Measurements from ENCODE around the gene TMPRSS11D.

DNA sequence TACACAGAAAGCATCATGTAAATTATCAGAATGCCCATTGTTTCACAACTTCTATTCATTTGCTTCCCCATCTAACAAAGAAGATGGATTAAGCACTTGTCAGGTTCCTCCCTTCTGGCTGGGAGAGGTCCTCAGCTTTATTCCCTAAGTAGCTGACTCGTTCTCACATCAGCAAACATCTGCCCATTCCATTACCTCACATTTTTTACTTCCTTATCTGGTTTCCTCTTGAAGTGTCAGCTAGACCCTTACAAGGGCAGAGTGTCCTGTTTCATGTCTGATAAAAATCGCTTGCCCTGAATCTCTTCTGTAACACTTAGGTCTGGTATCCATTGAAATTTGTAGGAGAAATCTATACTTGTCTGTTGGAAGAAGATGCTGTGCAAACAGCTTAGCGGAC is 44.7 kb upstream of the TMPRSS11D start:
- TF ChIP-seq, protein P1, sequence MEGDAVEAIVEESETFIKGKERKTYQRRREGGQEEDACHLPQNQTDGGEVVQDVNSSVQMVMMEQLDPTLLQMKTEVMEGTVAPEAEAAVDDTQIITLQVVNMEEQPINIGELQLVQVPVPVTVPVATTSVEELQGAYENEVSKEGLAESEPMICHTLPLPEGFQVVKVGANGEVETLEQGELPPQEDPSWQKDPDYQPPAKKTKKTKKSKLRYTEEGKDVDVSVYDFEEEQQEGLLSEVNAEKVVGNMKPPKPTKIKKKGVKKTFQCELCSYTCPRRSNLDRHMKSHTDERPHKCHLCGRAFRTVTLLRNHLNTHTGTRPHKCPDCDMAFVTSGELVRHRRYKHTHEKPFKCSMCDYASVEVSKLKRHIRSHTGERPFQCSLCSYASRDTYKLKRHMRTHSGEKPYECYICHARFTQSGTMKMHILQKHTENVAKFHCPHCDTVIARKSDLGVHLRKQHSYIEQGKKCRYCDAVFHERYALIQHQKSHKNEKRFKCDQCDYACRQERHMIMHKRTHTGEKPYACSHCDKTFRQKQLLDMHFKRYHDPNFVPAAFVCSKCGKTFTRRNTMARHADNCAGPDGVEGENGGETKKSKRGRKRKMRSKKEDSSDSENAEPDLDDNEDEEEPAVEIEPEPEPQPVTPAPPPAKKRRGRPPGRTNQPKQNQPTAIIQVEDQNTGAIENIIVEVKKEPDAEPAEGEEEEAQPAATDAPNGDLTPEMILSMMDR (conservative IDR thresholded peaks at IDR 0.05; ENCODE audit: low read depth, low read length), result no peak
- no peak for TF ChIP-seq EZH2 (IDR thresholded peaks at IDR 0.05; ENCODE audit: low read length, unreplicated experiment)
